GM23248 (cell line): ENCODE measurements around the gene TRIM58. TPM values are rescaled to one million over a fixed set of nuclear protein-coding genes. Genes with fewer than 3 reads are reported as not detected.

Source experiments
- DNase-seq: peaks from one replicate; pipeline ENCODE4 v3.0.0-alpha.2; 2015
- H2AFZ ChIP-seq: fragments of 200-600 bp; sonication (generic); 2 replicates; pipeline ENCODE4 v1.6.1; 2016; ENCODE audit warnings: antibody characterized with exemption
- H3F3A ChIP-seq: fragments of 200-600 bp; sonication (generic); 2 replicates; pipeline ENCODE4 v1.6.1; 2016; ENCODE audit warnings: mild to moderate bottlenecking, antibody characterized with exemption, mixed run types; ENCODE audit not compliant: insufficient read depth
- H3K27ac ChIP-seq: fragments of 200-600 bp; sonication (generic); 2 replicates; pipeline ENCODE4 v1.5.1; 2016; ENCODE audit warnings: mild to moderate bottlenecking
- H3K27me3 ChIP-seq: fragments of 200-600 bp; sonication (generic); replicated peaks from 2 replicates; pipeline ENCODE4 v1.6.1; 2016; ENCODE audit warnings: mild to moderate bottlenecking; ENCODE audit not compliant: insufficient read depth
- H3K36me3 ChIP-seq: fragments of 200-600 bp; sonication (generic); 2 replicates; pipeline ENCODE4 v1.6.1; 2016; ENCODE audit warnings: low read depth, mild to moderate bottlenecking
- H3K4me1 ChIP-seq: fragments of 200-600 bp; sonication (generic); 2 replicates; pipeline ENCODE4 v1.6.1; 2016; ENCODE audit warnings: mild to moderate bottlenecking; ENCODE audit not compliant: insufficient read depth
- H3K4me2 ChIP-seq: fragments of 200-600 bp; sonication (generic); one replicate; pipeline ENCODE4 v1.6.1; 2016; ENCODE audit warnings: mild to moderate bottlenecking; ENCODE audit not compliant: unreplicated experiment
- H3K4me3 ChIP-seq: fragments of 200-600 bp; sonication (generic); 2 replicates; pipeline ENCODE4 v1.5.1; 2016; ENCODE audit warnings: mild to moderate bottlenecking
- H3K79me2 ChIP-seq: fragments of 200-600 bp; sonication (generic); 2 replicates; pipeline ENCODE4 v1.6.1; 2016; ENCODE audit warnings: mild to moderate bottlenecking; ENCODE audit not compliant: insufficient read depth
- H3K9ac ChIP-seq: fragments of 200-600 bp; sonication (generic); 2 replicates; pipeline ENCODE4 v1.6.1; 2016; ENCODE audit warnings: mild to moderate bottlenecking
- H3K9me2 ChIP-seq: fragments of 200-600 bp; sonication (generic); 2 replicates; pipeline ENCODE4 v1.6.1; 2016; ENCODE audit warnings: mixed run types, mild to moderate bottlenecking, moderate library complexity; ENCODE audit not compliant: insufficient read depth
- H3K9me3 ChIP-seq: fragments of 200-600 bp; sonication (generic); one replicate; pipeline ENCODE4 v1.6.1; 2017; ENCODE audit warnings: low read depth
- H4K20me1 ChIP-seq: fragments of 200-600 bp; sonication (generic); 2 replicates; pipeline ENCODE4 v1.6.0; 2016; ENCODE audit not compliant: insufficient read depth
- EZH2 ChIP-seq: fragments of 200-600 bp; sonication (generic); IDR thresholded peaks from 2 replicates; pipeline ENCODE4 v1.6.1; 2018; ENCODE audit warnings: antibody characterized with exemption, mild to moderate bottlenecking; ENCODE audit not compliant: insufficient read depth, poor library complexity, severe bottlenecking
- EZH2phosphoT487 ChIP-seq: fragments of 200-600 bp; sonication (generic); IDR thresholded peaks from 2 replicates; pipeline ENCODE4 v1.6.1; 2018; ENCODE audit warnings: antibody characterized with exemption, moderate library complexity, mild to moderate bottlenecking, low read depth; ENCODE audit not compliant: insufficient read depth
- WGBS, 2 experiments: methylation state at CpG; one replicate each; pipeline ENCODE4 v1.1.6; 2015 to 2017; ENCODE audit warnings: low lambda C conversion rate in 2 of 2, low coverage in 1 of 2; ENCODE audit errors: missing lambda C conversion rate in 2 of 2; 5-methylcytosine and 5-hydroxymethylcytosine counted together
- in situ Hi-C: fragments of 300-500 bp; cut with MboI; formaldehyde crosslinking; loops from 2 replicates; pipeline ENCODE4 v1.15.0; 2020
- polyA plus RNA-seq: library from polyadenylated mRNA; unstranded; fragments of >200 nt; fragmentation: Nextera tagmentation; extraction: Ambion mirVana; gene quantifications from 2 replicates; pipeline ENCODE4 v1.2.1, GENCODE V29; 2016
- total RNA-seq: library from RNA; depleted of rRNA; stranded (reverse); fragments of >200 nt; shearing (Covaris generic); gene quantifications from 2 replicates; pipeline ENCODE4 v1.2.3, GENCODE V29; 2014

The TRIM58 gene
- total and polyA plus RNA-seq, 2 experiments from 2014 or later, result not detected

DNA sequence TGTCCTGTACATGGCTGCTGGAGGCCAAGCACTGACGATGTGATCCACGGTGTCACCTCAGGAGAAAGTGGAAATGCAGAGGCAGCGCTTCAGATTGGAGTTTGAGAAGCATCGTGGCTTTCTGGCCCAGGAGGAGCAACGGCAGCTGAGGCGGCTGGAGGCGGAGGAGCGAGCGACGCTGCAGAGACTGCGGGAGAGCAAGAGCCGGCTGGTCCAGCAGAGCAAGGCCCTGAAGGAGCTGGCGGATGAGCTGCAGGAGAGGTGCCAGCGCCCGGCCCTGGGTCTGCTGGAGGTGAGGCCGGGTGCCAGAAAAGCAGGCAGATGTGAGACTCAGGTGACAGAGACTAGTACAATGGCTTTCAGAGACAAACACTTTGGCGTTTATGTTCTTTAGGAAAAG is 7.7 kb downstream of the TRIM58 start:
- H3K27me3 ChIP-seq, result no peaks in the 10 kb centered on the region
- H3F3A ChIP-seq, result no peaks in the 10 kb centered on the region
- H2AFZ ChIP-seq, result no peak overlapping the region
- H3K4me3 ChIP-seq, result no peak overlapping the region
- no peak for DNase-seq
- TF ChIP-seq EZH2 (no peak), EZH2phosphoT487 (no peak)
- no peak overlapping the region for H3K9ac ChIP-seq
- in situ Hi-C loops, result no loop called here
- no peaks in the 10 kb centered on the region for H3K9me3 ChIP-seq
- H3K27ac ChIP-seq, result no peak overlapping the region
- no peaks in the 10 kb centered on the region for H3K79me2 ChIP-seq
- 52 to 53% methylated on average over 17 of the region's 17 CpGs for WGBS, 2 experiments
- no peak overlapping the region for H3K4me2 ChIP-seq
- H3K4me1 ChIP-seq, result no peaks in the 10 kb centered on the region
- H4K20me1 ChIP-seq, result no peaks in the 10 kb centered on the region
- no peaks in the 10 kb centered on the region for H3K9me2 ChIP-seq
- H3K36me3 ChIP-seq, result no peaks in the 10 kb centered on the region

DNA sequence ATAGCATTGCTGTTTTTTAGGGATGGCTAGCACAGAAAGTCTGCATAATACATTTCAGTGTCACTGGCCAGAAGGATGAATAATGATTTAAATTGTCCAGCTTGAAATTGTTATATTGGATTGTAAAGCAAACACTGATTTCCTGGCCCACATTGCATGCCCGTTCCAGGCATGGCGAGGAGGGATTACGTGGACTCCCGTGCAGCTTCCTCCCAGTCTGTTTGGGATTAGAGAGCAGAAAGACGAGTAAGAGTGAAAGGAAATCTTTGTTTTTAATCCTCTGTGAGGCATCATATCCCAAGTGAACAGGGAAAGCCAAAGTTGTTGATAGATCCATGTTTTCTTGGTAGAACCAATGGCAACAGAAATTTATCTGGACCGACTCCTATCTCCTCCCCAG is 8.4 kb downstream of the TRIM58 start:
- H2AFZ ChIP-seq, result no peak overlapping the region
- no peaks in the 10 kb centered on the region for H3K79me2 ChIP-seq
- H3K4me3 ChIP-seq, result no peak overlapping the region
- no peak overlapping the region for H3K4me2 ChIP-seq
- no peak overlapping the region for H3K9ac ChIP-seq
- H3K27ac ChIP-seq, result no peak overlapping the region
- H3F3A ChIP-seq, result no peaks in the 10 kb centered on the region
- no peaks in the 10 kb centered on the region for H3K9me3 ChIP-seq
- TF ChIP-seq EZH2phosphoT487 (no peak), EZH2 (no peak)
- no peaks in the 10 kb centered on the region for H4K20me1 ChIP-seq
- H3K4me1 ChIP-seq, result no peaks in the 10 kb centered on the region
- no peaks in the 10 kb centered on the region for H3K9me2 ChIP-seq
- no peak for DNase-seq
- 47 to 48% methylated on average over 6 of the region's 6 CpGs for WGBS, 2 experiments
- H3K36me3 ChIP-seq, result no peaks in the 10 kb centered on the region
- in situ Hi-C loops, result no loop called here
- no peaks in the 10 kb centered on the region for H3K27me3 ChIP-seq

DNA sequence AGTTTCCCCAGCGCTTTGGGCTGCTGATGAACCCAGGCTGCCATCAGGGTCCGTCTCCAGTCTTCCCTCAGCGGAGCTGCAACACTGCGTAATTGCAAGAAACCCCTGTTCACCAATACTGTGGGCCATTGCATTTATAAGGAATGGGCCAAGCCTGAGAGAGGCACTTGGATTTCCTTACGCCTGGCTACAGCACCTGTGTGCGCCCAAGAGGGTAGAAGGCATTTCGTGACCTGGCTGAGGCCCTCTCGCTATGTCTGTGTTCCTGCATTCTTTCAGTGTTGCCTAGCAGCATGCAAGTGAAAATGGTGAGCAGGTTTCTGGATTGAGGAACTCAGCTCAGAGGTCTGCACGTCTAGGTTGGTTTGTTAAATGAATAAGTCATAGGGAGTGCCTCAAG is 26.4 kb downstream of the TRIM58 start:
- Histone ChIP-seq H3K9me3 (no peaks in the 10 kb centered on the region), H3F3A (no peaks in the 10 kb centered on the region), H3K4me1 (no peaks in the 10 kb centered on the region), H3K27me3 (no peaks in the 10 kb centered on the region), H2AFZ (no peak overlapping the region), H3K79me2 (no peaks in the 10 kb centered on the region), H3K36me3 (no peaks in the 10 kb centered on the region), H3K4me3 (no peak overlapping the region), H3K4me2 (no peak overlapping the region), H3K27ac (no peak overlapping the region), H3K9ac (no peak overlapping the region), H3K9me2 (no peaks in the 10 kb centered on the region), H4K20me1 (no peaks in the 10 kb centered on the region)
- 44 to 51% methylated on average over 9 of the region's 9 CpGs for WGBS, 2 experiments
- DNase-seq, result no peak
- TF ChIP-seq EZH2 (no peak), EZH2phosphoT487 (no peak)
- in situ Hi-C loops, result no loop called here

DNA sequence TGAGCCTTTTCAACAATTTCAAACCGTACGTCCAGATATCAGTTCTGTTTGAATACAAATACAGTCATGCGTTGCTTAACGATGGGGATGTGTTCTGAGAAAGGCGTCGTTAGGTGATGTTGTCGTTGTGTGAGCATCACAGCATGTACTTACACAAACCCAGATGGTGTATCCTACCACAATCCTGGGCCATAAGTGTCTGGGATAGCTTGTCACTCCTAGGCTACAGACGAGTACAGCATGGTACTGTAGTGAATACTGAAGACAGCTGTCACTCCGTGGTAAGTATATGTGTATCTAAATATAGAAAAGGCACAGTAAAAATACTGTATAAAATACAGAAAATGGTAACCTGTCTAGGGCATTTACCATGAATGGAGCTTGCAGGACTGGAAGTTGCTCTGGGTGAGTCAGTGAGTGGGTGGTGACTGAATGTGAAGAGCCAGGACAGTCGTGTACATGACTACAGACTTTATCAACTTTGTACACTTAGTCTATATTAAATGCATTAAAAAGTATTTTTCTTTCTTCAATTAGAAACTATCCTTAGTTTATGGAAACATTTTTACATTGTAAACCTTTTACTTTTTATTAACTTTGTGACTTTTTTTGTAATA is 27.9 kb downstream of the TRIM58 start:
- WGBS, 2 experiments, result 48 to 52% methylated on average over 10 of the region's 10 CpGs
- Histone ChIP-seq H3K36me3 (no peaks in the 10 kb centered on the region), H3K27me3 (no peaks in the 10 kb centered on the region), H3K4me2 (no peak overlapping the region), H3K9ac (no peak overlapping the region), H3K4me1 (no peaks in the 10 kb centered on the region), H3K9me2 (no peaks in the 10 kb centered on the region), H3K27ac (no peak overlapping the region), H3F3A (no peaks in the 10 kb centered on the region), H3K9me3 (no peaks in the 10 kb centered on the region), H4K20me1 (no peaks in the 10 kb centered on the region), H3K79me2 (no peaks in the 10 kb centered on the region), H3K4me3 (no peak overlapping the region), H2AFZ (no peak overlapping the region)
- in situ Hi-C loops, result no loop called here
- no peak for DNase-seq
- TF ChIP-seq EZH2, result no peak
- no peak for TF ChIP-seq EZH2phosphoT487

- no peak within 1 kb of the TSS for H2AFZ ChIP-seq
- 16 to 30% methylated on average over 2 of the region's 2 CpGs for WGBS, 2 experiments
- no peaks in the 10 kb centered on the region for H4K20me1 ChIP-seq
- H3K27me3 ChIP-seq, result no peaks in the 10 kb centered on the region
- no peak within 1 kb of the TSS for H3K9ac ChIP-seq
- no peak within 1 kb of the TSS for H3K27ac ChIP-seq
- H3K9me3 ChIP-seq, result no peaks in the 10 kb centered on the region
- no peak within 1 kb of the TSS for H3K4me3 ChIP-seq
- TF ChIP-seq EZH2, result no peak
- TF ChIP-seq EZH2phosphoT487, result no peak
- no peak within 1 kb of the TSS for H3K4me2 ChIP-seq
- in situ Hi-C loops, result no loop called here
- no peaks in the 10 kb centered on the region for H3K36me3 ChIP-seq
- H3K4me1 ChIP-seq, result no peaks in the 10 kb centered on the region
- no peaks in the 10 kb centered on the region for H3K79me2 ChIP-seq
- no peak for DNase-seq
- no peaks in the 10 kb centered on the region for H3F3A ChIP-seq
- no peaks in the 10 kb centered on the region for H3K9me2 ChIP-seq
These were observed 38.2 kb downstream of the TRIM58 start, which contains the start of gene OR2W3 for GRCh38 chr1:247895163-247895637. OR2W3 (plus strand) TSS chr1:247895587; CDS start chr1:247895587, 0 bp downstream.
